BE2C (cell line): ENCODE results near the gene BBLN.
A peak's percentile ranks its signal among the peaks of the same experiment; 100 is the strongest.

Experiments used
- DNase-seq: peaks from one replicate; pipeline ENCODE4 v3.0.0-alpha.2; 2020
- H3K27me3 ChIP-seq: fragments of 250-450 bp; sonication (Bioruptor Pico); 2 replicates; pipeline ENCODE4 v1.5.1; 2020; ENCODE audit warnings: mild to moderate bottlenecking
- H3K36me3 ChIP-seq: fragments of 250-450 bp; sonication (Bioruptor Pico); 2 replicates; pipeline ENCODE4 v1.5.1; 2020; ENCODE audit warnings: mild to moderate bottlenecking
- H3K4me1 ChIP-seq: fragments of 250-450 bp; sonication (Bioruptor Pico); 2 replicates; pipeline ENCODE4 v1.5.1; 2020
- H3K4me3 ChIP-seq: 2 replicates; pipeline ENCODE4 v1.5.1; 2011; ENCODE audit warnings: low read depth, low read length
- H3K9me3 ChIP-seq: fragments of 250-450 bp; sonication (Bioruptor Pico); 2 replicates; pipeline ENCODE4 v1.5.1; 2020
- TF ChIP-seq, protein P1 (sequence below): IDR thresholded peaks from 2 replicates; pipeline ENCODE4 v1.5.1; 2012; ENCODE audit warnings: mild to moderate bottlenecking, low read depth, low read length

BBLN gene

DNA sequence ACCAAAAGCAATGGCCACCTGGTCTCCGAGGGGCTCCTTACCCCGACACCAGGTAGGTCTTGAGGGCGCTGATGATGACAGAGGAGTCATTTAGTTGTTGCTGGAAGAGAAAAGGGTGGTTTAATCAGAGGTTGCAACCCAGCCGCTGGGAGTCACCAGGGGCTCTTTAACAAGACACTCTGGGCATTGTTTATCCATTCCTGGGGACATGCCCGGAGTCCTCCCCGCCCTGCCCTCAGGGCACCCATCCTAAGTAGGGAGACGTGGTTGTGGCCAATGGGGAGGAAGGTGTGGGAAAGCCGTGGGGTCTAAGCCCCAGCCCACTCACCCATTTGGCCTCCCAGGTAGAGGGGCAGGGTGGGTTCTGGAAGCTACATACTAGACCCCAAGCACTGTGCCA is 35.6 kb upstream of the BBLN start:
- peaks cover 46% of the 10 kb centered on the region for H3K36me3 ChIP-seq
- no peak for DNase-seq
- TF ChIP-seq, protein P1, sequence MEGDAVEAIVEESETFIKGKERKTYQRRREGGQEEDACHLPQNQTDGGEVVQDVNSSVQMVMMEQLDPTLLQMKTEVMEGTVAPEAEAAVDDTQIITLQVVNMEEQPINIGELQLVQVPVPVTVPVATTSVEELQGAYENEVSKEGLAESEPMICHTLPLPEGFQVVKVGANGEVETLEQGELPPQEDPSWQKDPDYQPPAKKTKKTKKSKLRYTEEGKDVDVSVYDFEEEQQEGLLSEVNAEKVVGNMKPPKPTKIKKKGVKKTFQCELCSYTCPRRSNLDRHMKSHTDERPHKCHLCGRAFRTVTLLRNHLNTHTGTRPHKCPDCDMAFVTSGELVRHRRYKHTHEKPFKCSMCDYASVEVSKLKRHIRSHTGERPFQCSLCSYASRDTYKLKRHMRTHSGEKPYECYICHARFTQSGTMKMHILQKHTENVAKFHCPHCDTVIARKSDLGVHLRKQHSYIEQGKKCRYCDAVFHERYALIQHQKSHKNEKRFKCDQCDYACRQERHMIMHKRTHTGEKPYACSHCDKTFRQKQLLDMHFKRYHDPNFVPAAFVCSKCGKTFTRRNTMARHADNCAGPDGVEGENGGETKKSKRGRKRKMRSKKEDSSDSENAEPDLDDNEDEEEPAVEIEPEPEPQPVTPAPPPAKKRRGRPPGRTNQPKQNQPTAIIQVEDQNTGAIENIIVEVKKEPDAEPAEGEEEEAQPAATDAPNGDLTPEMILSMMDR = no peak
- no peaks in the 10 kb centered on the region for H3K27me3 ChIP-seq
- H3K4me3 ChIP-seq = no peak overlapping the region
- H3K9me3 ChIP-seq = no peaks in the 10 kb centered on the region
- peaks cover 13% of the 10 kb centered on the region for H3K4me1 ChIP-seq

DNA sequence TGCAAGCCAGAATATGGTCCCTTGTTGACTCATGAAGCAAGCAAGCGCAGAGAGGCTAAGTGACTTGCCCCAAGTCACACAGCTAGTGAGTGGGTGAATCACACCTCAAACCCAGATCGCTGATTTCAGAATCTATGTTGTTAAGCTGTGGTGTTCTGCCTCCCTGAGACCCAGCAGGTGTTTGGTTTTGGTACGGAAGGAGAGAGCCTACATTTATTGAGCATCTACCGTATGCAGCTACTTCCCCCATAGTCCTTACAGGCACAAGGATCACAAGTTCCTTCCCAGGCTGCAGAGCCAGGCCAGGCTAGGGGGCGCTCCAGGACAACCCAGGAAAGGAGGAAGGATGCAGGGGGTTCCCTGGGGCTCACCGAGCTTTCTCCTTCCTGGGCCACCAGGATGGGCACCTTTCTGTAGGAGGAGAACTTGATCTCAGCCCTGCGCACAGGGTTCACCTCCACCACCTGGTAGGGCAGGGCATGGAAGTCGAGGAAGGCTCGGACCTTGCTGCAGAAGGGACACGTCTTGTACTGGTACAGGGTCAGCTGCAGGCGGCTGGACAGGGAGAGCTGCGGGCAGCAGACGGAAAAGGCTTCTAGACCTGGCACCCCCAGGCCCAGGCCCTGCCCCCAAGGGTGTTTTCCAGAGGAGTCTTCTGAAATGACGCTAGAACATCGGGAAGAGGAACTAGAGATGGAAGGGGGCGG is 35.0 kb upstream of the BBLN start:
- peak; percentile 81 for DNase-seq
- no peak overlapping the region for H3K4me3 ChIP-seq
- no peaks in the 10 kb centered on the region for H3K27me3 ChIP-seq
- H3K4me1 ChIP-seq = peaks cover 13% of the 10 kb centered on the region
- H3K9me3 ChIP-seq = no peaks in the 10 kb centered on the region
- TF ChIP-seq, protein P1 = peak; percentile 80
- peaks cover 46% of the 10 kb centered on the region for H3K36me3 ChIP-seq

DNA sequence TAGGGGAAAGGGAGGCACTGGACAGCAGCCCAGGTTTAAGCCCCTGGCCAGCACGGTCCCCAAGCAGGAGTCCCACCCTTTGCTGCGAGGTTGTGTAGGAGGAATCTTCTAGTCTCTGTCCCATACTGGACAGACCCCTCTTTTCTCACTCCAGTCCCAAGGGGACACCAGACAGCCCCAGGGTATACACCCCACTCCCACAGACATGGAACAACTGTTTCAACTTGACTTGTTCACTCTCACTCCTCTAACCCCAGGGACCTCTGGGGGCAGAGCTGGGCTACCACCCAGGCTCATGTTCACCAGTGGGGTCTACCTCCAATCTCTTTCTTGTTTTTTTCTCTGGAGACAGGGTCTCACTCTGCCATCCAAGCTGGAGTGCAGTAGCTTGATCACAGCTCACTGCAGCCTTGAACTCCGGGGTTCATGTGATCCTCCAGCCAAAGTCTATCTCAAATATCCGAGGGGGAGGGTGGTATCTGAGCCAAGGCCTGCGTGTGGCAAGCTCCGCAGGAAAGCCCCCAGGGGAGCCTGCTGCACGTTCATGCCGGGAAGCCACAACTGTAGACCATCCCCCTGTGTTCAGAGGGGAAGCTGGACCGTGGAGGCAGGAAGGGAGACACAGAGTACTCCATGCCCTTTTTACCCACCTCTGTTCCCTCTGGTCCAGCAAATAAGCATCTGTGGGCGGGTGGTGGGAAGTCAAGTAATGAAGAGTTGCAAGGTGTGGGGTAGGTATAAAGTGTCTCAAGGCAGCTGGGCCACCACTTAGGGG is 34.3 kb upstream of the BBLN start:
- DNase-seq = no peak
- Histone ChIP-seq H3K4me1 (peaks cover 11% of the 10 kb centered on the region), H3K9me3 (no peaks in the 10 kb centered on the region), H3K4me3 (peak overlapping the region; percentile 96), H3K36me3 (peaks cover 43% of the 10 kb centered on the region), H3K27me3 (no peaks in the 10 kb centered on the region)
- TF ChIP-seq, protein P1 = no peak

DNA sequence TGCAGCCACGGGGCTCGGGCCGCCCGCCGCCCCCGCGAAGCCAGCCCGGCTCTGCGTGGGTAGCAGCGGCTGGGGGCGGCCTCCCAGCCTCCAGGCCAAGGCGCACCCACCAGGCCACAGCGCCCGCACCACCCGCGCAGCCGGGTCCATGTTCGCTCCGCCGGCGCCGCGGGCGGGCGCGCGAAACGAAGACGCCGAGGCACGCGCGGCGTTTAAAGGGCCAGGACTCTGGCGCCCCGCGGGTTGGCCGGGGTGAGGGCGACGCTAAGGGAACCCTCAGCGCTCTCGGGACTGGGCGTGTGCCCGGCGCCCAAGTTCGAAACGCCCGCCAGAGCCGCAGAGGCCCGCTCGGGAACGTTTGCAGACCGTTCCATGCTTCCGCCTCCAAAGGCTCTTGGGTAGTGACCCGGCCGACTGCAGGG is 32.5 kb upstream of the BBLN start, which contains the start of gene PTGES2:
Gene PTGES2 (minus strand): TSS at position 162 of the 422 bp plus-strand sequence. CDS start 12 bp downstream, at position 150.
- TF ChIP-seq, protein P1 = no peak
- Histone ChIP-seq H3K27me3 (no peaks in the 10 kb centered on the region), H3K36me3 (peaks cover 27% of the 10 kb centered on the region), H3K9me3 (no peaks in the 10 kb centered on the region), H3K4me1 (peaks cover 11% of the 10 kb centered on the region), H3K4me3 (peak within 1 kb of the TSS; percentile 96)
- DNase-seq = peak; percentile 92

DNA sequence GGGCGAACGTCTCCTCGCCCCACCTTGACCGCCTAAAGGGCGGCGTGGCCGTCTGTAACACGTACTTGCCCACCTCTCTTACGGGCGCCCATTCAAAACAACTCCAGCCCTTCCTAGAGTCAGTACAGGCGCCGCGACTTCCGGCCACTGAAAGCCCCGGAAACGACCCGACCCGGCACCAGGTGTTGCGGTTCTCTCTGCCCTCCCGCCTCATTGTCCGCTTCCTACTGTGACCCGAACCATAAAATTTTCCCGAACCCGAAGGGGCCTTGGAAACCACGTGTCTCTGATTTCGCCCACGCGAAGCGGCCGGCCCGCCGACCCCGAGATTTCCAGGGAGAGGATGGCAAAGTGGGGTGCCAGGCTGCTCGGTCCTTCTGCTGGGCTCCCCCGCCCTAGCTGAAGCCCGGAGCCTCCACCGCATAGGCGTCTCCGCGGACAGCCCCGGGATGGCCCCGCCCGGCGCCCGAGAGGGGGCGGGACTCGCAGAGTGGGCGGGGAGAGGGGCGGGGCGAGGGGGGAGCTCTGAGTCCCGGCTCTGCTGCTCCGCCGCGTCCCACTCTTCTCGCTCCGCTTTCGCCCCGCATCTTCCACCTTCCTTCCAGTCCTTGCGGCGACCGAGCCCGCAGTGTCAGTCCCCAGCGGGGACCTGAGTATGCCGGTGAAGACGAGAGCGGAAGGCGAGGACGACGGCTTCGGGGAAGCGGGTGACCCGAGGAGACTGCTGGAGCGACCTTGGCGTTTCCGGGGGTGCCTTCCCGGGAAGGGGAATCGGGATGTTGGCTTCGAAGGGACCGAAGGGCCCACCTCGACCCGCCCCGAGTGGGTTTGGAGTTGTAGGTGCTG is 31.9 kb upstream of the BBLN start:
- Histone ChIP-seq H3K9me3 (no peaks in the 10 kb centered on the region), H3K4me1 (peaks cover 11% of the 10 kb centered on the region), H3K27me3 (no peaks in the 10 kb centered on the region), H3K4me3 (peak overlapping the region; percentile 96), H3K36me3 (peaks cover 23% of the 10 kb centered on the region)
- TF ChIP-seq, protein P1 = no peak
- DNase-seq = peak; percentile 86
